ENCODE results near the gene ZNF653.
A peak's percentile ranks its signal among the peaks of the same experiment; 100 is the strongest.

Gene ZNF653

GRCh38 chr19:11482384-11483050 lies 23.1 kb downstream of the ZNF653 start:
- TF ChIP-seq CTCF (IDR thresholded peaks at IDR 0.05; ENCODE audit: extremely low read depth, insufficient read depth, missing control alignments) = peak; percentile 99
- in situ Hi-C loops (cut with MboI; ENCODE audit: low pct_unique_long_range_greater_than_20kb, low sequenced_read_pairs, unreplicated experiment) = no loop called here
- peak; percentile 98 for DNase-seq (ENCODE audit: low spot score)

GRCh38 chr19:11481534-11482383 lies 23.9 kb downstream of the ZNF653 start:
- TF ChIP-seq CTCF (IDR thresholded peaks at IDR 0.05; ENCODE audit: extremely low read depth, insufficient read depth, missing control alignments) = peak; percentile 1
- in situ Hi-C loops (cut with MboI; ENCODE audit: low pct_unique_long_range_greater_than_20kb, low sequenced_read_pairs, unreplicated experiment) = no loop called here
- DNase-seq (ENCODE audit: low spot score) = peak; percentile 97

GRCh38 chr19:11480715-11481533 lies 24.7 kb downstream of the ZNF653 start, which contains the start of gene ELAVL3:
Gene ELAVL3 (minus strand): TSS chr19:11481046. CDS start chr19:11480608, 438 bp downstream.
- in situ Hi-C loops (cut with MboI; ENCODE audit: low pct_unique_long_range_greater_than_20kb, low sequenced_read_pairs, unreplicated experiment) = no loop called here
- no peak for TF ChIP-seq CTCF (IDR thresholded peaks at IDR 0.05; ENCODE audit: extremely low read depth, insufficient read depth, missing control alignments)
- DNase-seq (ENCODE audit: low spot score) = no peak

GRCh38 chr19:11479898-11480714 lies 25.5 kb downstream of the ZNF653 start:
- TF ChIP-seq CTCF (IDR thresholded peaks at IDR 0.05; ENCODE audit: extremely low read depth, insufficient read depth, missing control alignments) = no peak
- in situ Hi-C loops (cut with MboI; ENCODE audit: low pct_unique_long_range_greater_than_20kb, low sequenced_read_pairs, unreplicated experiment) = no loop called here
- DNase-seq (ENCODE audit: low spot score) = no peak

GRCh38 chr19:11479090-11479897 lies 26.3 kb downstream of the ZNF653 start:
- in situ Hi-C loops (cut with MboI; ENCODE audit: low pct_unique_long_range_greater_than_20kb, low sequenced_read_pairs, unreplicated experiment) = no loop called here
- DNase-seq (ENCODE audit: low spot score) = peak; percentile 65
- no peak for TF ChIP-seq CTCF (IDR thresholded peaks at IDR 0.05; ENCODE audit: extremely low read depth, insufficient read depth, missing control alignments)

All from GM13977 (cell line).